Activated CD4-positive, alpha-beta memory T cell treated with anti-CD3 and anti-CD28 coated beads, Interleukin-2, amount 10 ng/mL, durations not matched to agents 7 days and 5 days (primary cell): ENCODE results near the gene PEPD. TPM values are rescaled to one million over a fixed set of nuclear protein-coding genes. Genes with fewer than 3 reads are reported as not detected.

ENCODE experiments used
- CTCF ChIA-PET: fragments of 350-600 bp; sonication (Branson Sonifier 250); formaldehyde crosslinking; loops from one replicate; lab custom pipeline; 2021; ENCODE audit warnings: antibody characterized with exemption, inconsistent platforms; lab: Charles Lee
- POLR2A ChIA-PET: fragments of 350-600 bp; sonication (Branson Sonifier 250); formaldehyde crosslinking; loops from one replicate; lab custom pipeline; 2021; ENCODE audit warnings: antibody characterized with exemption; lab: Charles Lee
- DNase-seq: peaks from one replicate; pipeline ENCODE4 v3.0.0-alpha.2; 2020
- H3K27ac Mint-ChIP-seq: one replicate; pipeline ENCODE4 v1.8.0; 2021; ENCODE audit warnings: mild to moderate bottlenecking, mixed read lengths
- H3K27me3 Mint-ChIP-seq: one replicate; pipeline ENCODE4 v1.8.0; 2021; ENCODE audit warnings: mixed read lengths
- H3K36me3 Mint-ChIP-seq: one replicate; pipeline ENCODE4 v1.8.0; 2021; ENCODE audit warnings: low read depth, mixed read lengths
- H3K4me1 Mint-ChIP-seq: one replicate; pipeline ENCODE4 v1.8.0; 2021; ENCODE audit warnings: mixed read lengths
- H3K4me3 Mint-ChIP-seq: one replicate; pipeline ENCODE4 v1.8.0; 2021; ENCODE audit warnings: mild to moderate bottlenecking, mixed read lengths
- H3K9me3 Mint-ChIP-seq: one replicate; pipeline ENCODE4 v1.8.0; 2021; ENCODE audit warnings: mixed read lengths
- total RNA-seq, 2 experiments: library from RNA; stranded (reverse); gene quantifications; one replicate each; pipeline ENCODE4 v1.2.3, GENCODE V29; 2021

Gene PEPD
- total RNA-seq, 2 experiments from 2014 or later = 33.3 to 36.6 TPM

- ChIA-PET POLR2A (no interaction called here), CTCF (no interaction called here)
- no peak overlapping the region for H3K27ac Mint-ChIP-seq
- peaks cover 1% of the 10 kb centered on the region for H3K27me3 Mint-ChIP-seq
- H3K4me1 Mint-ChIP-seq = peaks cover 58% of the 10 kb centered on the region
- DNase-seq = no peak
- H3K4me3 Mint-ChIP-seq = no peak overlapping the region
- no peaks in the 10 kb centered on the region for H3K9me3 Mint-ChIP-seq
- no peaks in the 10 kb centered on the region for H3K36me3 Mint-ChIP-seq
Observed at GRCh38 chr19:33515921-33516320, 5.7 kb downstream of the PEPD start.

DNA sequence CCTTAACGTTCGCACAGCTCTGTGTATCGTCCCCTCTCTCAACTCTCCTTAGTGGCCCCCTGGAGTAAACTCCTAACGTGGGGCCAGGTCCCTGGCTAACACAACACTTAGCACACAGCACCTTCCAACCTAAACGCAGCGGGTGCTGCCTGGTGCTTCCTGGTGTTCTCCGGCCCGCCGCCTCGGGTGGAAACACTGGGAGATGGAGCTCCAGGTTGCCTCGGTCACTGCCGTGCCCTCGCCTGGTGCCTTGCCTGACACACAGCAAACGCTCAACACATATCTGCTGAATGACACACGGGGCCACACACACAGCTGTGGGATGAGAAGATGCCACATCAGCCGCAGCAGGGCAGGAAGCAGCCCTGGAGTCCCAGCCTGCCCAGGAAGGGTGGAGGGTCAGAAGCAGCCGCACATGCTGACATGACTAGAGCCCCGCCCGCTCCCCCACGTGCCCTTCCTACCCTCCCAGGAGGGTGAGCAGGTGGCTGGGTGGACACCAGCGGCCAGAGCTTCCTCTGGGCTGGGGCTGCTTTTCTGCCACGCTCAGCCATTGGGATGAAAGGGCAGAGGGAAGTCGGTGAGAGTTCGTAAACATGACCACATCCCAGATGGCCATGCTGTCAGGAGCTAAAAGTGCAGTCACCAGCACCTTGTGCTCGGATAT is 6.6 kb downstream of the PEPD start:
- H3K4me3 Mint-ChIP-seq = peak overlapping the region; percentile 14

DNA sequence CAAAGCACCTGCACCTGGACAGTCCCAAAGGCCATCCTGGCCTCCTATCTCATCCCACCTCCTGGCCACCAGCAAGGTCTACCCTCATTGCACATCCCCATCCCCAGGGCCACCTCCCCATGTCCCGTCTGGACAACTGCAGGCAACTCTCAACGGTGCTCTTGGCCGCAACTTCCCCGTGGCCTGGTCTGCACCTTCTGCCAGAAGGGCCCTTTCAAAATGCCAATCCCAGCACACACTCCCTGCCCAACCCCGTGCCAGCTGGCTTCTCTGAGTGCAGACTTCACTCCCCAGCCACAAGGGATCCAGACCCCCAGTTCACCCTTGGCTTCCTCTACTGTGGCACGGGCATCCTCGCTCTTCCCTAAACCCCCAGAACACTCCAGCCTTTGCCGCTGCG is 8.2 kb downstream of the PEPD start:
- Mint-ChIP-seq H3K4me3 (no peak overlapping the region), H3K36me3 (no peaks in the 10 kb centered on the region), H3K9me3 (no peaks in the 10 kb centered on the region), H3K27ac (no peak overlapping the region), H3K27me3 (no peaks in the 10 kb centered on the region), H3K4me1 (peaks cover 37% of the 10 kb centered on the region)
- ChIA-PET CTCF (no interaction called here), POLR2A (interaction anchor here (0.6 kb wide), 1 partner anchor 738 kb away, joined by 6 read pairs; no protein-coding TSS in a partner anchor)
- no peak for DNase-seq

More for the DNA sequence above, 6.6 kb downstream of the PEPD start:
- Mint-ChIP-seq H3K36me3 (no peaks in the 10 kb centered on the region), H3K27me3 (no peaks in the 10 kb centered on the region), H3K9me3 (no peaks in the 10 kb centered on the region), H3K4me1 (peaks cover 49% of the 10 kb centered on the region), H3K27ac (peak overlapping the region; percentile 75)
- ChIA-PET POLR2A (no interaction called here), CTCF (interaction anchor here (1.3 kb wide), 1 partner anchor 84 kb away, joined by 3 read pairs; no protein-coding TSS in a partner anchor)
- DNase-seq = peak; percentile 76

DNA sequence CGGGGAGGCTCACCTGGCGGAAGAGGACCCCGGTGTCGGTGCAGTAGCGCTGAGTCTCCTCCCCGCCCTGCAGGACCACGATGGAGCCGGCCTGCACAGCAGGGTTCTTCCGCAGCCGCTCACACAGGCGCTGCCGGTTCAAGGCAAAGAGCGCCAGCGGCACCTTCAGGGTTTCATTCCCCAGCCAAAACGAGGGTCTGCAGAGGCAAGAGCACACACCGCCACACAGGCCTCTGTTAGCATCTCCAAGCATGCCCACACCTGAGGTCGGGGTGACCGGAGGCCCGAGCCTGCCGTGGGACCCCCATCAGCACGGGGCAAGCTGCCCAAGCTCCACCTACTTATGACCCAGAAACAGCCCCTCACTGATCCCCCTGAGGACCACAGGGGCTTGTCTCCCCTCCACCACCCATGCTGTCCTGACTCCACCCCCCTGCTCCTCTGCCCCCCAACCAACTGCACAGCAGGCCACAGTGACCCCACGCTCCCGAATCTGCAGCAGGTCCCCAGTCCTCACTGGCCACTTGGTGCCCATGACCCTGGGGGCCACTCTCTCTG is 8.9 kb downstream of the PEPD start:
- Mint-ChIP-seq H3K4me3 (no peak overlapping the region), H3K27me3 (no peaks in the 10 kb centered on the region), H3K27ac (no peak overlapping the region), H3K4me1 (peaks cover 37% of the 10 kb centered on the region), H3K9me3 (no peaks in the 10 kb centered on the region), H3K36me3 (no peaks in the 10 kb centered on the region)
- ChIA-PET POLR2A (interaction anchor here (3.0 kb wide), 1 partner anchor 10 kb away, joined by 14 read pairs; the partner anchor contains the start of gene PEPD), CTCF (no interaction called here)
- DNase-seq = no peak

- Mint-ChIP-seq H3K4me3 (no peak overlapping the region), H3K36me3 (no peaks in the 10 kb centered on the region)
Observed at GRCh38 chr19:33512021-33512420, 9.6 kb downstream of the PEPD start.

GRCh38 chr19:33511346-33511745 is 10.2 kb downstream of the PEPD start:
- Mint-ChIP-seq H3K27me3 (no peaks in the 10 kb centered on the region), H3K36me3 (no peaks in the 10 kb centered on the region), H3K9me3 (no peaks in the 10 kb centered on the region), H3K4me1 (peaks cover 32% of the 10 kb centered on the region), H3K4me3 (no peak overlapping the region), H3K27ac (no peak overlapping the region)
- POLR2A ChIA-PET = interaction anchor here (3.0 kb wide), 1 partner anchor 11 kb away, joined by 14 read pairs; the partner anchor contains the start of gene PEPD
- CTCF ChIA-PET = no interaction called here
- DNase-seq = no peak

More at GRCh38 chr19:33512021-33512420, 9.6 kb downstream of the PEPD start:
- H3K4me1 Mint-ChIP-seq = peaks cover 37% of the 10 kb centered on the region
- no peak overlapping the region for H3K27ac Mint-ChIP-seq
- H3K9me3 Mint-ChIP-seq = no peaks in the 10 kb centered on the region
- H3K27me3 Mint-ChIP-seq = no peaks in the 10 kb centered on the region
- POLR2A ChIA-PET = interaction anchor here (3.0 kb wide), 1 partner anchor 11 kb away, joined by 14 read pairs; the partner anchor contains the start of gene PEPD
- no peak for DNase-seq
- CTCF ChIA-PET = no interaction called here

DNA sequence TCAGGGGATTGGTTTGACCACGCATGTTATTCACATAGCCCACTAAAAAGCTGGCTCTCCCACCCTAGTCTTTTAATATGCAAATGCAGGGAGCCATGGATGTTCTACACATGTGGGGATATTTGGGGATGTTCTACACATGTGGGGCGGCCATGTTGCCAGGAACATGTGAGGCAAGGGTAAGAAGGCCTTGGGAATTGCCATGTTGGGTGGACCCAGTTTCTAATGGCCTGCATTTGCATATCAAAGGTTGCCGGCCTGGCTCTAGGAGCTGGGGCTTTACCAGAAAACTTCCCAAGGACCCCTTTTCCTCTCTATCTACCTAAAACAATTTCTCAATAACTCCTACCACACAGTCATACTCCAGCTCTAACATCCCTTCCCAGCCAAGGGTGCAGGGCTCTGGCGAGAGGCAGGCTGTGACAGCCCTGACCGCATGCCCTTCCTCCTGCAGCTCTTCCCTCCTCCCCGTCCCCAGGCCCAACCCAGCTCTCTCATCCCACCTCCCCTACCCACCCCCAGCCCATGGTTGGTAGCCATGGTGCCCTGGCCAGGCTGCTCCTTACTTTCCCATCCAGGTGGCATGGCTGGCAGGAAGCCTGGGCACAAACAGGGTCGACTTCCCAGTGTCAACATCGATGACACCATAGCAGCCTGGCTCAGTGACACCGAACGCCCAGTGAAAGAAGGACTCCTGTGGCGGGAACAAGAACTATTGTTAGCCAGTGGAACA is 11.0 kb downstream of the PEPD start:
- no peaks in the 10 kb centered on the region for H3K36me3 Mint-ChIP-seq
- ChIA-PET POLR2A (interaction anchor here (3.0 kb wide), 1 partner anchor 12 kb away, joined by 14 read pairs; the partner anchor contains the start of gene PEPD), CTCF (no interaction called here)
- no peaks in the 10 kb centered on the region for H3K9me3 Mint-ChIP-seq
- H3K4me1 Mint-ChIP-seq = peaks cover 25% of the 10 kb centered on the region
- no peak for DNase-seq
- no peak overlapping the region for H3K27ac Mint-ChIP-seq
- no peaks in the 10 kb centered on the region for H3K27me3 Mint-ChIP-seq
- no peak overlapping the region for H3K4me3 Mint-ChIP-seq

DNA sequence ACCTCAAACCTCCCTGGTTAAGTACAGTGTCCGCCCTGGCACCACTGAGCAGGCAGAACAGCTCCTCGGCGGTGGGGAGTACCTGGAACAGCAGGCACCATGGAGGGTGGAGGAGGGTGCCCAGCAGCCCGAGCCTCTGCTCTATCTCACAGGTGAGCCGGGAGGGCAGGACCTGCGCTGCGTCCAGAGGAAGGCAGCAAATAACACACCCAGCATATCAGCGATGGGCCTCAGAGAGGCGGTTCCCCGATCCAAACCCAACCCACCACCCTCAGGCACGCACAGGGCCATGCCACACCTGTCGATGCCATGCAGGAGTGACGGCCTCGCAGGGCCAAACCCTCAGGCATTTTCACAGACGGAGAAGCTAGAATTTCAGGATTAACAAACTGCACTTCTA is 11.8 kb downstream of the PEPD start:
- Mint-ChIP-seq H3K4me1 (peaks cover 16% of the 10 kb centered on the region), H3K27me3 (no peaks in the 10 kb centered on the region), H3K4me3 (no peak overlapping the region), H3K36me3 (no peaks in the 10 kb centered on the region), H3K9me3 (no peaks in the 10 kb centered on the region), H3K27ac (no peak overlapping the region)
- ChIA-PET CTCF (no interaction called here), POLR2A (interaction anchor here (3.0 kb wide), 1 partner anchor 13 kb away, joined by 14 read pairs; the partner anchor contains the start of gene PEPD)
- no peak for DNase-seq

GRCh38 chr19:33508941-33509614 is 12.5 kb downstream of the PEPD start:
- Mint-ChIP-seq H3K27me3 (no peaks in the 10 kb centered on the region), H3K4me3 (no peak overlapping the region), H3K36me3 (no peaks in the 10 kb centered on the region), H3K4me1 (peaks cover 9% of the 10 kb centered on the region), H3K27ac (no peak overlapping the region), H3K9me3 (no peaks in the 10 kb centered on the region)
- DNase-seq = no peak
- ChIA-PET CTCF (no interaction called here), POLR2A (no interaction called here)

- CTCF ChIA-PET = no interaction called here
- Mint-ChIP-seq H3K4me1 (peaks cover 6% of the 10 kb centered on the region), H3K4me3 (no peak overlapping the region), H3K36me3 (no peaks in the 10 kb centered on the region), H3K27me3 (no peaks in the 10 kb centered on the region), H3K9me3 (no peaks in the 10 kb centered on the region), H3K27ac (no peak overlapping the region)
- DNase-seq = no peak
- POLR2A ChIA-PET = no interaction called here
Observed at GRCh38 chr19:33508431-33508830, 13.2 kb downstream of the PEPD start.

- no peak for DNase-seq
- Mint-ChIP-seq H3K9me3 (no peaks in the 10 kb centered on the region), H3K27me3 (no peaks in the 10 kb centered on the region), H3K27ac (no peak overlapping the region), H3K36me3 (no peaks in the 10 kb centered on the region), H3K4me3 (no peak overlapping the region), H3K4me1 (peaks cover 6% of the 10 kb centered on the region)
- ChIA-PET CTCF (no interaction called here), POLR2A (no interaction called here)
Observed at GRCh38 chr19:33508009-33508408, 13.6 kb downstream of the PEPD start.

DNA sequence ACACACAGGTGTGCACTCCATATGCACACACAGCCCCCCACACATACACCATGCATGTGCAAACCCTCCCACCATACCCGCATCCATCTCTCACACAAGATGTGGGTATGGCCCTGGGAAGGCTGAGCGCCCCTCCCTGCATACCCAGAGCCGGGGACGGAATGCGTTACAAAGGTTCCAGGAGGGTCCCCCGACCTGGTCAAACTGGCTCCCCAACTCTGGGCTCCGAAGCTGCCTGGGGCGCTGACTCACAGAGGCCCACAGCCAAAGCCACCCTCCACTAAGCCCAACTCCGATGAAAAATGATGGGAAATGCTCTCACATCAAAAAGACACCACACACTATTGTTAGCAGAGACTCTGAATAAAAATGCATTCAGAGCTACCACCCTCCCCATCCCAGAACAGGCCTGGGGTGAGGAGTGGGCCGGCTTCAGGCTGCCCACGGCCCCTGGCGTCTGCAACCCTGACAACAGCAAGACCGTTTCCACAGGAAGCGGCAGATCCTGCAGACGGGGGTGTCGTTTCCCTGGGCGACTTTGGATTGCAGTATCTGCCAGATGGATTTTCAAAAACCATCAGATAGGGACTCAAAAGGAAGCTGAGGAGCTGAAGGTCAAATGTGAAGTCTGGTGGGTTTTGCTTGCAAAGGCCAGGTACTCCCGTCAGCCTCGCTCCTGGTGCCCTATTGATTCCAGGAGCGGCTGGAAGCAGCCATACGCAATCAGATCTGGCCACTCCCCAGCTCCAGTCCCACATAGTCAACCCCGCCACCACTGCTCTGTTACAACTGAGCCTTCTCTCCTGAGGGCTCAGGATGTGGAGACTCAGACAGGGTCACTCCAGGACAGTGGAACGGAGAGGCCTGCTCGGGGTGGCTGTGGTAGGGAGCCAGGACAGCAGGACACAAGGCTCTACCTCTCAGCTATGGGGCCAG is 14.3 kb downstream of the PEPD start:
- H3K36me3 Mint-ChIP-seq = no peaks in the 10 kb centered on the region
- H3K9me3 Mint-ChIP-seq = no peaks in the 10 kb centered on the region
- ChIA-PET POLR2A (no interaction called here), CTCF (no interaction called here)
- DNase-seq = no peak
- no peak overlapping the region for H3K4me3 Mint-ChIP-seq
- H3K27ac Mint-ChIP-seq = no peak overlapping the region
- H3K4me1 Mint-ChIP-seq = peaks cover 13% of the 10 kb centered on the region
- no peaks in the 10 kb centered on the region for H3K27me3 Mint-ChIP-seq
